A673 (cell line): ENCODE data around the gene MAST1.

Experiments
- EZH2 ChIP-seq: fragments of 200-600 bp; sonication (generic); IDR thresholded peaks from 2 replicates; pipeline ENCODE4 v1.6.1; 2017; ENCODE audit warnings: borderline replicate concordance, low read depth, mild to moderate bottlenecking, mixed read lengths, antibody characterized with exemption, low read length; ENCODE audit not compliant: poor library complexity, severe bottlenecking
- TF ChIP-seq, protein P1 (sequence below): fragments of 300-800, 200-600 bp; sonication (generic); conservative IDR thresholded peaks from 2 replicates; pipeline ENCODE4 v1.5.1; 2017; ENCODE audit warnings: low read depth, mild to moderate bottlenecking, antibody characterized with exemption, low read length, moderate library complexity, mixed read lengths

DNA sequence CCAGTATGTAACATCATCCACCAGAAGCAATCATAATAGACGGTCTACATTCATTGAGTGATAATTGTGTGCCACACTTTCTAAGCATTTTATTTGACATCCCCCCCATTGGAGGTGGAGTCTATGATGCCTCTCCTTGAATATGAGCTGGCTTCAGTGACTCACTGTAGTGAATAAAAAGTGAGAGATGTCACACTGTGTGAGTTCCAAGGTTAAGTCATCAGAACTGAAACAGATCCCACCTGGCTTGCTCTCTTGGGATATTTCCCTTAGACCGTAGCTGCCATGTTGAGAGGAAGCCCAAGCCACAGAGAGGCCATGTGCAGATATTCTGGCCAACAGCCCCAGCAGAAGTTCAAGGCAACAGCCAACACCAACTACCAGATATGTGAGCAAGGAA is 16.6 kb upstream of the MAST1 start:
- no peak for TF ChIP-seq EZH2
- TF ChIP-seq, protein P1, sequence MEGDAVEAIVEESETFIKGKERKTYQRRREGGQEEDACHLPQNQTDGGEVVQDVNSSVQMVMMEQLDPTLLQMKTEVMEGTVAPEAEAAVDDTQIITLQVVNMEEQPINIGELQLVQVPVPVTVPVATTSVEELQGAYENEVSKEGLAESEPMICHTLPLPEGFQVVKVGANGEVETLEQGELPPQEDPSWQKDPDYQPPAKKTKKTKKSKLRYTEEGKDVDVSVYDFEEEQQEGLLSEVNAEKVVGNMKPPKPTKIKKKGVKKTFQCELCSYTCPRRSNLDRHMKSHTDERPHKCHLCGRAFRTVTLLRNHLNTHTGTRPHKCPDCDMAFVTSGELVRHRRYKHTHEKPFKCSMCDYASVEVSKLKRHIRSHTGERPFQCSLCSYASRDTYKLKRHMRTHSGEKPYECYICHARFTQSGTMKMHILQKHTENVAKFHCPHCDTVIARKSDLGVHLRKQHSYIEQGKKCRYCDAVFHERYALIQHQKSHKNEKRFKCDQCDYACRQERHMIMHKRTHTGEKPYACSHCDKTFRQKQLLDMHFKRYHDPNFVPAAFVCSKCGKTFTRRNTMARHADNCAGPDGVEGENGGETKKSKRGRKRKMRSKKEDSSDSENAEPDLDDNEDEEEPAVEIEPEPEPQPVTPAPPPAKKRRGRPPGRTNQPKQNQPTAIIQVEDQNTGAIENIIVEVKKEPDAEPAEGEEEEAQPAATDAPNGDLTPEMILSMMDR = no peak
